ENCODE data around the gene ISCA2.

- TF ChIP-seq CTCF (conservative IDR thresholded peaks at IDR 0.05; ENCODE audit: low read length) (no peak), EZH2phosphoT487 (IDR thresholded peaks at IDR 0.05; ENCODE audit: borderline replicate concordance) (no peak)
Measured at GRCh38 chr14:74483321-74483720, 10.2 kb upstream of the ISCA2 start.

Measured in Loucy (cell line).